ENCODE measurements around the gene KCNJ5. TPM values are rescaled to one million over a fixed set of nuclear protein-coding genes. Genes with fewer than 3 reads are reported as not detected.

Gene KCNJ5
- total RNA-seq, 1 experiment from 2014 or later = 0.11 TPM

GRCh38 chr11:128911239-128911638 lies 20.1 kb downstream of the KCNJ5 start:
- H3K9me3 ChIP-seq (ENCODE audit: control insufficient read depth, low read depth, low read length) = no peaks in the 10 kb centered on the region
- no peak for TF ChIP-seq CTCF (conservative IDR thresholded peaks at IDR 0.05)
- H3K36me3 Mint-ChIP-seq (ENCODE audit: insufficient read depth in 1 of 3, low read depth in 3 of 3) = 0 out of 7 replicates have a peak, but pooled peaks cover 0 to 4% (median 0%) of the 10 kb centered on the region in 3 experiments
- H3K4me2 ChIP-seq (ENCODE audit: insufficient read depth, insufficient read length, low read length) = no peak overlapping the region
- H2BK5ac ChIP-seq (ENCODE audit: insufficient read length, low read length) = no peak overlapping the region
- no peak for DNase-seq
- no peaks in the 10 kb centered on the region for H3K23me2 ChIP-seq (ENCODE audit: insufficient read length, low read depth, low read length, poor library complexity, severe bottlenecking)
- H2BK15ac ChIP-seq (ENCODE audit: low read depth, low read length) = no peak overlapping the region
- H3K27ac ChIP-seq (ENCODE audit: insufficient read length, low read depth, low read length) = no peak overlapping the region
- H3K27me3 Mint-ChIP-seq (ENCODE audit: low read depth) = peaks cover 80% of the 10 kb centered on the region
- H2BK12ac ChIP-seq (ENCODE audit: insufficient read length, low read depth, low read length) = no peak overlapping the region
- no peaks in the 10 kb centered on the region for H3K4me1 ChIP-seq (ENCODE audit: insufficient read depth, low read length)
- no peaks in the 10 kb centered on the region for H3K79me1 ChIP-seq (ENCODE audit: insufficient read depth, low read depth, low read length, poor library complexity, severe bottlenecking)
- no peaks in the 10 kb centered on the region for H3K79me2 ChIP-seq (ENCODE audit: insufficient read depth, low read length)
- no peak overlapping the region for H3K27ac Mint-ChIP-seq
- peaks cover 0 to under 1% of the 10 kb centered on the region in 2 experiments; a peak in 1 of 4 replicates for H3K4me1 Mint-ChIP-seq
- H2BK20ac ChIP-seq (ENCODE audit: low read depth, low read length, poor library complexity, severe bottlenecking) = no peak overlapping the region
- H4K91ac ChIP-seq (ENCODE audit: insufficient read length, low read depth, low read length) = no peak overlapping the region
- no peak overlapping the region for H4K5ac ChIP-seq (ENCODE audit: insufficient read length, low read depth, low read length)
- no peak overlapping the region for H3K18ac ChIP-seq (ENCODE audit: insufficient read length, low read depth, low read length)
- no peak overlapping the region for H4K8ac ChIP-seq (replicated peaks; ENCODE audit: insufficient read length, low read depth, low read length)
- H2AFZ ChIP-seq (ENCODE audit: low read length) = no peak overlapping the region
- no CpG with 5 or more reads among the region's 17 CpGs for WGBS (ENCODE audit: extremely low coverage, insufficient read length, low lambda C conversion rate)
- H3K9me3 Mint-ChIP-seq = peaks cover under 1 to 7% of the 10 kb centered on the region in 2 experiments; a peak in 4 of 5 replicates
- H3T11ph ChIP-seq (ENCODE audit: low read length) = no peak overlapping the region
- H3K9ac ChIP-seq (ENCODE audit: extremely low read depth, insufficient read length, low read length) = no peak overlapping the region
- H2AK5ac ChIP-seq (ENCODE audit: insufficient read length, low read length) = no peak overlapping the region
- H3K14ac ChIP-seq (ENCODE audit: insufficient read depth, low read length) = no peak overlapping the region
- no peak overlapping the region for H3K23ac ChIP-seq (ENCODE audit: insufficient read length, low read depth, low read length)
- H3K56ac ChIP-seq (ENCODE audit: insufficient read length, low read depth, low read length) = no peak overlapping the region
- H3K4me3 Mint-ChIP-seq = no peak overlapping the region
- H3K4ac ChIP-seq (ENCODE audit: low read depth, low read length) = no peak overlapping the region
- no peak overlapping the region for H2BK120ac ChIP-seq (ENCODE audit: low read depth, low read length, poor library complexity, severe bottlenecking)
- H4K20me1 ChIP-seq (ENCODE audit: control insufficient read depth, insufficient read depth, insufficient read length) = no peaks in the 10 kb centered on the region
- peaks cover 9% of the 10 kb centered on the region; the same call in 1 of the 2 replicates for H3K27me3 ChIP-seq (ENCODE audit: insufficient read depth, low read length)

Data from H9 (cell line).